Stimulated activated CD8-positive, alpha-beta memory T cell treated with anti-CD3 and anti-CD28 coated beads, Interleukin-15, amount 100 ng/mL, for 48 hours (primary cell): ENCODE measurements around the gene ITPRIPL2.
A peak's percentile ranks its signal among the peaks of the same experiment; 100 is the strongest.

Experiments
- DNase-seq, 2 donors: peaks; one replicate each; pipeline ENCODE4 v3.0.0-alpha.2; 2020; ENCODE audit warnings: low read depth in 2 of 2

Gene ITPRIPL2

GRCh38 chr16:19093631-19094541 lies 19.9 kb upstream of the ITPRIPL2 start:
- DNase-seq = no peak

- no peak for DNase-seq
These were observed 19.0 kb upstream of the ITPRIPL2 start for GRCh38 chr16:19094542-19095365.

GRCh38 chr16:19095654-19096053 lies 18.1 kb upstream of the ITPRIPL2 start:
- no peak for DNase-seq

- DNase-seq = no peak
These were observed 15.6 kb upstream of the ITPRIPL2 start for GRCh38 chr16:19098173-19098572.

- no peak for DNase-seq
These were observed 11.4 kb upstream of the ITPRIPL2 start for GRCh38 chr16:19102187-19102872.

- DNase-seq = no peak
These were observed 9.2 kb upstream of the ITPRIPL2 start for GRCh38 chr16:19104607-19105006.

GRCh38 chr16:19105131-19105530 lies 8.6 kb upstream of the ITPRIPL2 start:
- no peak for DNase-seq

GRCh38 chr16:19105891-19106624 lies 7.7 kb upstream of the ITPRIPL2 start:
- no peak for DNase-seq

GRCh38 chr16:19106625-19107020 lies 7.1 kb upstream of the ITPRIPL2 start:
- DNase-seq = no peak

GRCh38 chr16:19108409-19109287 lies 5.1 kb upstream of the ITPRIPL2 start:
- no peak for DNase-seq

GRCh38 chr16:19109288-19109664 lies 4.5 kb upstream of the ITPRIPL2 start:
- no peak for DNase-seq

- no peak for DNase-seq
These were observed 3.0 kb upstream of the ITPRIPL2 start for GRCh38 chr16:19110537-19111360.

GRCh38 chr16:19112099-19112407 lies 1.7 kb upstream of the ITPRIPL2 start:
- DNase-seq = no peak

GRCh38 chr16:19114359-19115147 lies 789 bp downstream of the ITPRIPL2 start:
- DNase-seq = no peak

- no peak for DNase-seq
These were observed 1.6 kb downstream of the ITPRIPL2 start for GRCh38 chr16:19115148-19116021.

GRCh38 chr16:19116711-19117449 lies 3.1 kb downstream of the ITPRIPL2 start:
- DNase-seq = no peak

GRCh38 chr16:19118938-19119431 lies 5.2 kb downstream of the ITPRIPL2 start:
- DNase-seq = peak; percentile 43 to 49
